Stimulated activated CD8-positive, alpha-beta memory T cell treated with anti-CD3 and anti-CD28 coated beads, Interleukin-4, amount 100 ng/mL, for 1 hour (primary cell): ENCODE measurements around the gene CDADC1.

Source experiments
- DNase-seq, 2 donors: peaks; one replicate each; pipeline ENCODE4 v3.0.0-alpha.2; 2020; ENCODE audit warnings: low read depth in 2 of 2, low spot score in 1 of 2

Gene CDADC1

GRCh38 chr13:49247643-49248621 lies at the start of gene CDADC1:
TSS of gene CDADC1 (plus strand) at chr13:49247925. CDS start at chr13:49248038, 113 bp downstream.
- DNase-seq = peak; percentile 84 to 87

GRCh38 chr13:49206641-49207040 lies 41.1 kb upstream of the CDADC1 start:
- DNase-seq = no peak

GRCh38 chr13:49208619-49209018 lies 39.1 kb upstream of the CDADC1 start:
- no peak for DNase-seq

GRCh38 chr13:49210114-49210513 lies 37.6 kb upstream of the CDADC1 start:
- no peak for DNase-seq

- no peak for DNase-seq
These were observed 37.1 kb upstream of the CDADC1 start for GRCh38 chr13:49210669-49211068.

- no peak for DNase-seq
These were observed 34.2 kb upstream of the CDADC1 start for GRCh38 chr13:49213539-49213938.

- DNase-seq = no peak
These were observed 33.5 kb upstream of the CDADC1 start for GRCh38 chr13:49213997-49214916.

- DNase-seq = no peak
These were observed 32.8 kb upstream of the CDADC1 start for GRCh38 chr13:49214917-49215376.

GRCh38 chr13:49216334-49216733 lies 31.4 kb upstream of the CDADC1 start:
- no peak for DNase-seq

GRCh38 chr13:49217962-49218492 lies 29.7 kb upstream of the CDADC1 start:
- DNase-seq = no peak

- DNase-seq = no peak
These were observed 29.2 kb upstream of the CDADC1 start for GRCh38 chr13:49218493-49219051.

GRCh38 chr13:49219647-49220035 lies 28.1 kb upstream of the CDADC1 start:
- DNase-seq = no peak

GRCh38 chr13:49220036-49220855 lies 27.5 kb upstream of the CDADC1 start, which contains the start of gene MLNR:
TSS of gene MLNR (plus strand) at chr13:49220338. CDS start at chr13:49220338, 0 bp downstream.
- no peak for DNase-seq

GRCh38 chr13:49220856-49221589 lies 26.7 kb upstream of the CDADC1 start:
- DNase-seq = no peak

- no peak for DNase-seq
These were observed 26.1 kb upstream of the CDADC1 start for GRCh38 chr13:49221590-49221965.

- DNase-seq = no peak
These were observed 22.3 kb upstream of the CDADC1 start for GRCh38 chr13:49225223-49226042.

GRCh38 chr13:49226613-49227012 lies 21.1 kb upstream of the CDADC1 start:
- DNase-seq = no peak

GRCh38 chr13:49234741-49235140 lies 13.0 kb upstream of the CDADC1 start:
- no peak for DNase-seq
